Adrenal gland (tissue), 12 donors: ENCODE measurements around the gene CDK6. TPM values are rescaled to one million over a fixed set of nuclear protein-coding genes. Genes with fewer than 3 reads are reported as not detected.

Experiments used
- DNase-seq, 7 donors: peaks; one replicate each; pipeline ENCODE4 v3.0.0-alpha.2; 2019 to 2020
- H3K27ac ChIP-seq, 5 donors: fragments of 200-600 bp; sonication (generic) in 4 of 5; 1 replicate in 3 of 5; 2 replicates in 2 of 5; pipeline versions ENCODE4 v1.5.1 to v1.8.0; 2016 to 2020; ENCODE audit warnings: mild to moderate bottlenecking in 1 of 5
- H3K27me3 ChIP-seq: fragments of 200-600 bp; 2 replicates; pipeline ENCODE4 v1.8.0; 2021
- H3K36me3 ChIP-seq, 2 donors: fragments of 200-600 bp; replicated peaks in 1 of 2; 1 replicate in 1 of 2; 2 replicates in 1 of 2; pipeline versions ENCODE4 v1.5.1 to v1.8.0; 2018 to 2022
- H3K4me1 ChIP-seq, 2 donors: fragments of 200-600 bp; replicated peaks in 1 of 2; 1 replicate in 1 of 2; 2 replicates in 1 of 2; pipeline versions ENCODE4 v1.5.1 to v1.8.0; 2018 to 2021
- H3K4me3 ChIP-seq, 4 donors: fragments of 200-600 bp; sonication (generic) in 3 of 4; one replicate each; pipeline ENCODE4 v1.5.1; 2016 to 2018
- H3K9me3 ChIP-seq, 3 donors: fragments of 200-600 bp; sonication (generic) in 1 of 3; replicated peaks in 1 of 3; 1 replicate in 2 of 3; 2 replicates in 1 of 3; pipeline versions ENCODE4 v1.5.1 to v1.8.0; 2016 to 2021
- CTCF ChIP-seq, 6 experiments: fragments of 450-650 bp in 4 of 6; fragments of 200-600 bp in 2 of 6; sonication (generic) in 1 of 6; IDR thresholded peaks; 1 replicate in 5 of 6; 2 replicates in 1 of 6; pipeline versions ENCODE4 v1.5.1 to v1.8.0; 2016 to 2021; ENCODE audit warnings: antibody characterized with exemption in 6 of 6, mild to moderate bottlenecking in 2 of 6, moderate library complexity in 1 of 6
- POLR2A ChIP-seq, 2 donors: fragments of 450-650 bp; IDR thresholded peaks; one replicate each; pipeline ENCODE4 v1.6.1; 2017; ENCODE audit warnings: antibody characterized with exemption in 2 of 2, mild to moderate bottlenecking in 2 of 2, moderate library complexity in 1 of 2
- WGBS, 4 donors: extraction: QIAGEN DNeasy Blood & Tissue Kit in 2 of 4; methylation state at CpG; one replicate each; pipeline versions ENCODE4 v1.1.5 to v1.1.7; 2013 to 2017; 5-methylcytosine and 5-hydroxymethylcytosine counted together
- intact Hi-C, 2 donors: fragments of 100-400 bp; cut with DNase I; formaldehyde crosslinking; loops; one replicate each; pipeline versions ENCODE4 v1.14.1 to v1.15.0; 2022 to 2023
- polyA plus RNA-seq, 3 donors: library from polyadenylated mRNA; stranded (reverse); fragments of 200-250 nt in 2 of 3; fragments of 350-450 nt in 1 of 3; fragmentation: Illumina TruSeq in 1 of 3; extraction: RNeasy Lipid Tissue Mini Kit (QIAGEN cat#74804) in 1 of 3; gene quantifications; one replicate each; pipeline ENCODE4 v1.2.3, GENCODE V29; 2013 to 2014
- total RNA-seq, 9 donors: library from RNA; depleted of rRNA in 4 of 9; stranded (reverse); fragments of >200 nt in 4 of 9; fragments of 120-200 nt in 1 of 9; fragmentation: NEBNext Ultra II Directional in 1 of 9; extraction: Animal tissue kit (Norgen Biotek cat#: 25700) in 1 of 9; gene quantifications; one replicate each; pipeline versions ENCODE4 v1.1.0 to v1.2.4, GENCODE V29; 2013 to 2023
- donor health status: healthy with polysubstance abuse.
- donor health status: Bipolar disorder and iron deficiency.
- donor health status: DM: yes; HTN: yes; CAD: no.
- donor health status: DM: no; HTN: no; CAD: no.
- donor health status: DM: no; HTN: no; CAD: no.
- donor health status: DM: yes; HTN: yes; CAD: no.

CDK6 gene
- total and polyA plus RNA-seq, 12 donors: 2.5 to 151 (median 33.4) TPM

- Histone ChIP-seq H3K4me3 (no peak overlapping the region), H3K27ac (no peak overlapping the region)
These were observed 42.0 kb downstream of the CDK6 start for GRCh38 chr7:92794391-92794790.

GRCh38 chr7:92793656-92794205 is 42.6 kb downstream of the CDK6 start:
- TF ChIP-seq CTCF (IDR thresholded peaks at IDR 0.05) (no peak), POLR2A (IDR thresholded peaks at IDR 0.05) (no peak)

More at GRCh38 chr7:92794391-92794790, 42.0 kb downstream of the CDK6 start:
- no peak for DNase-seq
- Histone ChIP-seq H3K36me3 (no peaks in the 10 kb centered on the region), H3K9me3 (no peaks in the 10 kb centered on the region), H3K27me3 (no peaks in the 10 kb centered on the region), H3K4me1 (peaks cover 34 to 59% of the 10 kb centered on the region in 2 donors)
- 87 to 92% (median 90%) methylated on average over 4 of the region's 4 CpGs for WGBS, 4 donors
- intact Hi-C loops: no loop called here
- TF ChIP-seq POLR2A (IDR thresholded peaks at IDR 0.05) (no peak), CTCF (IDR thresholded peaks at IDR 0.05) (no peak)

GRCh38 chr7:92790992-92791391 is 45.4 kb downstream of the CDK6 start:
- Histone ChIP-seq H3K27me3 (no peaks in the 10 kb centered on the region), H3K36me3 (no peaks in the 10 kb centered on the region), H3K9me3 (no peaks in the 10 kb centered on the region), H3K27ac (no peak overlapping the region), H3K4me1 (peaks cover 14 to 43% of the 10 kb centered on the region in 2 donors), H3K4me3 (no peak overlapping the region)
- peak in 3 of 7 donors; percentile 40 to 50 (median 48) for DNase-seq
- intact Hi-C loops: no loop called here
- whole genome bisulfite sequencing, 4 donors: 71 to 84% (median 77%) methylated on average over 1 of the region's 1 CpG
- TF ChIP-seq POLR2A (IDR thresholded peaks at IDR 0.05) (no peak), CTCF (IDR thresholded peaks at IDR 0.05) (no peak)

More at GRCh38 chr7:92793656-92794205, 42.6 kb downstream of the CDK6 start:
- no peak for DNase-seq
- intact Hi-C loops: no loop called here
- Histone ChIP-seq H3K4me1 (peaks cover 29 to 58% of the 10 kb centered on the region in 2 donors), H3K9me3 (no peaks in the 10 kb centered on the region), H3K4me3 (no peak overlapping the region), H3K27ac (no peak overlapping the region), H3K36me3 (no peaks in the 10 kb centered on the region), H3K27me3 (no peaks in the 10 kb centered on the region)
- WGBS, 4 donors: 82 to 97% (median 86%) methylated on average over 1 of the region's 1 CpG

GRCh38 chr7:92788559-92789183 is 47.7 kb downstream of the CDK6 start:
- no peak for DNase-seq
- Histone ChIP-seq H3K27ac (no peak overlapping the region), H3K27me3 (no peaks in the 10 kb centered on the region), H3K36me3 (no peaks in the 10 kb centered on the region), H3K9me3 (no peaks in the 10 kb centered on the region), H3K4me3 (no peak overlapping the region), H3K4me1 (peaks cover 7 to 32% of the 10 kb centered on the region in 2 donors)
- 90 to 100% (median 92%) methylated on average over 1 of the region's 1 CpG for WGBS, 4 donors
- intact Hi-C loops: no loop called here
- TF ChIP-seq POLR2A (IDR thresholded peaks at IDR 0.05) (no peak), CTCF (IDR thresholded peaks at IDR 0.05) (no peak)
